HG03097 (cell line): ENCODE measurements around the gene RBBP8NL.

Experiments
- ATAC-seq: cut with Tn5 transposase; IDR thresholded peaks from one replicate; pipeline ENCODE4 v1.9.1; 2021; ENCODE audit not compliant: unreplicated experiment, low FRiP score

The RBBP8NL gene

DNA sequence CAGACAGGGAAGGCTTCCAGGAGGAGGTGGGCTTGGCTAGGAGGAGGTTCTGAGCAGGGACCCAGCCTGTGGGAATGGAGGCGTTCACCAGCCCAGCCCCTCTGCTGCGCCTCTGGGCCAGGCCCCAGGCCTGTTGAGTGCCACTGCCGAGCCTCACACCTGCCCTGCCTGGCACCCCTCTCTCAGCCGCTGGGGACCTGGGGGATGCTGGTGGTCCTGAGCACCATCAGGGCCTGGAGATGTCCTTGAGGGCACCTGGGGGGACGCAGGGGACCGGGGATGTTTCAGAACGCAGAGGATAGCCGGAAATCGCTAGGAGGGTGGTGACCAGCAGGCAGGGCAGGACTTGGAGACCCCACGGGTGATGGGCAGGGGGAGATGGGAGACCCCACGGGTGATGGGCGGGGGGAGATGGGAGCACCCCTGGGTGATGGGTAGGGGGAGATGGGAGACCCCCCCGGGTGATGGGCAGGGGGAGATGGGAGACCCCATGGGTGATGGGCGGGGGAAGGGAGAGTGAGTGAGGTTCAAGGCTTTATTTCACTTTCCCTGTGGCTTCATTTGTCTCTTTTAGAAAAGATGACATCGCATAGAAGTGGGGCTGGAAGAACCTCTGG, 35.7 kb upstream of the RBBP8NL start:
- ATAC-seq, result no peak

DNA sequence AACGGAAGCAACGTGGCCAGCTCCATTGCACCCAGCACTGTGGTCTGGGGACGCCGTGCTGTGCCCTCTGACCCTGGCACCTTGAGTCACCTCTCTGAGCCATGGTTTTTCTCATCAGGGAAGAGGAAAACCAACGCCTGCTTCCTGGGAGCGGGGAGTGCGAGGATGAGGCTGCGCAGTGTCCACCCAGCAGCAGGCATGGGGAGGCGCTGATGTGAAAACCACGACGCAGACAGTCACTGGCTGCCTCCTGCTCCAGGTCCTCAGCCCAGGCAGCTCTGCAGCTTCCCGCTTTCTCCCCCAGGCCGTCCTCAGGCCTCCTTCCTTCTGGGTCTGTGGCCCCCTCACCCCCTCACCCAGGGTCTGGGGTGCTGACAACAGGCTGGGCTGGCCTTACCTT, 34.5 kb upstream of the RBBP8NL start:
- no peak for ATAC-seq

DNA sequence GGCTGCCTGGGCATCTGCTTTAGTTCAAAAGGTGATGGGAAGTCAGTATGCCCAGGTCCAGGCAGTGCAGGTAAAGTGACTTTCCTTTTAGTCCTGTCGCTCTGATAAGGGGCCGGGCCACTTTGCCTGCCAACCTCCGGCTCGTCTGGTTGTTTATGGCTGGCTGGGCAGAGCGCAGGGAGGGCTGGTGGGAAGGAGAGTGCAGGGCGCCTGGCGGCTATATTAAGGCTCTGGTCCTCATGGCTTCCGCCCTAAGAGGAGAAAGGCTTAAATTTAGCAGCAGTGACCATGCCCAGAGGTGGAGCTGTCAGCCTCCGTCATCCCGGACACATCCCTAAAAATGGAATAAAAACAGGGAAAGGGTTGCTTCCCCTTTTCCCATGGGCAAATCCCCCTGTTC, 33.8 kb upstream of the RBBP8NL start:
- ATAC-seq, result no peak

DNA sequence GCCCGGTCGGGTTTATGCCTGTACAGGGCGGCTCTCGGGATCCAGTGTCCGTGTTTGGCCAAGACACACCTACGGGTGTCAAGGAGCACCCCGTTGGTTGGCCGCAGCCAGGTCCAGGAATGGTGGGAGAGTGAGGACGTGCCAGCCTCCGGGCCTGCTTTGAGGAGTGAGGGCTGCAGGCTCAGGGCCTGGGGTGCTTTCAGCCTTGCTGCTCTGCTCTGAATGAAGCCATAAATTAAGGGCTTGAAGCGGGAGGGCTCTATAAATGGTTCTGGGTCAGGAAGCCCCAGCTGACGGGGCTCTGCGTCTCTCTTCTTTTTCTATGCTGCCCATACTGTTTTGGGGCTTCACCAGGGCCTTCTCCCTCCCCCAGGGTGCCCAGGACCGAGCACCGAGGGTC, 33.3 kb upstream of the RBBP8NL start:
- no peak for ATAC-seq

DNA sequence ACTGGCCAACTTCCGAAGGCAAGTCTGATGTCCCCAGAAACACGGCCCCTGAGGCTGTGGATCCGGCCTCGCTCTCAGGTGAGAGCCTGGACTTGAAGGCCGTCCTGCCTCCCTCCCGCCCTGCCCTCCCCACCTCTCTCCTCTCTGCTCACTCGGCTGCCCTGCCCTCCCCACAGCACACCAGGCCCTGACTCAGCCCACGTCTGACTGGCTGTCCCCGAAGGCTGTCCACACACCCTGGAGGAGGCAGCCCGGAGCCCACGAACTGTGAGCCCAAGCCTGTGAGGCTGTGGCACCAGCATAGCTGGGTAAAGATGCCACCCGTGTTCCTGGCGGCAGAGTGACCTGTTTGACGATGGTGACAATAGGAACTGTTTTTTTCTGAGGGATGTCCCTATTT, 32.1 kb upstream of the RBBP8NL start:
- no peak for ATAC-seq

DNA sequence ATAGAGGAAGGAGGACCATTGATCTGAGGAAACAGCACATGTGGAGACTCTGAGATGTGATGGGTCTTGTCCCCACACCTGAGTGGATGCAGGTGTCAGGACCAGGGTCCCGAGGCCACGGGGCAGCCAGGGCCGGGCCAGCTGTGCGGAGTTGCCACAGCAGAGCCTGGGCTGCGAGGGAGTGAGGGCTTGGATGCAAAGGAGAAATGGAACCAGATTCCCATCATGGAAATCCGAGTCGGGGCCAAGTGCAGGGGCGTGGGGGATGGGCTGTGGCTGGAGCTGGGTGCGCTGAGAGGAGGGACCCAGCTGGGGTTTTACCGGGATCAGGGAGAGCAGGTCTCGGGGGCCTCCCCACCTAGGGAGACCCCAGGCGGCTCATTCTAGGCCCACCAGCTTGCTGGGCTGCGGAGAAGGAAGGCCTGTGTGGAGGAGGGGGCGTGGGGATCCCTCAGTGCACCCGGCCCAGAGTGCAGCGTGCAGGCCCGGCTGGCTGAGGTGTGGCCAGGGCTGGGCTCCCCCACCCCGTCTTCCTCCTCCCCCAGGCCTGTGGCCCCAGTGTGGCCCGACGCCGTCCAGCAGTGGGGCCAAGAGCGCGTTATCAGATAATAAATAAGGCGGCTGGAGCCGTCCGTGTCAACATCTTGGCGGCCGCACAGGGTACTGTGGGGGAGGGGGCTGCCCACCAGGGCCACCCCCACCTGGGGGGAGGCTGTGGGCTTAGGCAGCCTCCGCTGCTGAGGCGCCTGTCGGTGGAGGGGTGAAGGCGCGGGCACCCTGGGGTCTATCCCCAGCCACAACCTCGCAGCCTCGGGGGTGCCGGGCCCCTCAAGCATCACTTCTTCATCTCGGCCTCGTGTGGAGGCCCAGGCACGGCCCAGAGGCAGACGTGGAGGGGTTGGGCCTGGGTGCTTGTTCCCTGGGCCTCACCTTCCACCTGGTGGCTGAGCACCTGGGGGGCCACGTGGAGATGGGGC, 31.2 kb upstream of the RBBP8NL start:
- no peak for ATAC-seq

DNA sequence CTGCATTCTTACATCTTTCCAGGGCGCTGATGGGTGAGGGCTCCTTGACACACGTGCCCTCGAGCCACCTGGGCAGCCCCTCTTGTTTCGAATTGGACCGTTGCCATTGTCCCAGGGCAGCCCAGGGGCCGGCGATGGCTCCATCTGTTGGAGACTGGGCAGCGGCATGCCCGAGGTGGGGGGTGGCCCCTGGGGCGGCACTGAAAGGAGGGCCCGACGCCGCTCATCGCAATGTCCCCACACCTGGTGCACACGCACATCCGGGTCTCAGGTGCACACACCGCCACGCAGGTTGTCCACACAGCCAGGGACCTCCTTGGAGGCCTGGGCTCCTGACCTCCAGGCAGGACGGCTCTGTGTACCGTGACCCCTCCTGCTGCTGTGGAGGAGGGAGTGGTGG, 30.5 kb upstream of the RBBP8NL start:
- no peak for ATAC-seq

DNA sequence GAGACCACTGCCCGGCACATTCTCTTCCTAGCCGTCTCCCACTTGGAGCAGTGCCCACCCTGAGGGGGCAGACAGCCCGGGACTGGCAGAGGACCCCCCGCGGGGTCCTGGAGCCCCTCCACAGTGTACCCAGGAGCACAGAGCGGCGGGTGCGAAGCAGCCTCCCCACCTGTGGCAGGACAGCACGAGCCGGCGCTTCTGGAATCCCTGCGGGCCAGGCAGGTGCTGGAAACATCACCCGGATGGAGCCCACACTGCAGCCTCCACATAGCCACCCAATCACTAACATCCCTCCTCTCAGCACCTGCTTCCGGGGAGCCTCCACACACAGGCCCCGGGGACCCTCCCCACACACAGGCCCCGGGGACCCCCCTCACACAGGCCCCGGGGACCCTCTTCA, 29.8 kb upstream of the RBBP8NL start:
- no peak for ATAC-seq

DNA sequence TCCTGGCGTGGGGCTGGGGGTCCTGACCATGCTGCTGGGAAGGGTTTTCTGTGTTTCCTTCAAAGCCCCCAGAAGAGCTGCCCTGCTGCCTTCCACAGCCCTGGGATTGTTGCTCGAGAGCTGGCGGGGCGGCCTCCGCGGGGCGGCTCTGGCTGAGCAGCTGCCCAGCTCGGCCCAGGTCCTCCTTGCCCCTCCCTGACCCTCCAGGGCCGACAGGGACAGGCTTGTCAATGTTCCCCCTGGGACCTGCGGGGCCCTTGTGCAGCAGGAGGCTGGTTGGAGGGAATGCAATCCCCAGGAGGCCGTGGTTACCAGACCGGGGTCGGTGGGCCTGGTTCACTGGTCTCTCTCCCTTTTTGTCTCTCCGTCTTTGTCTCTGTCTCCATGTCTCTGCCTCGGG, 28.6 kb upstream of the RBBP8NL start:
- no peak for ATAC-seq

DNA sequence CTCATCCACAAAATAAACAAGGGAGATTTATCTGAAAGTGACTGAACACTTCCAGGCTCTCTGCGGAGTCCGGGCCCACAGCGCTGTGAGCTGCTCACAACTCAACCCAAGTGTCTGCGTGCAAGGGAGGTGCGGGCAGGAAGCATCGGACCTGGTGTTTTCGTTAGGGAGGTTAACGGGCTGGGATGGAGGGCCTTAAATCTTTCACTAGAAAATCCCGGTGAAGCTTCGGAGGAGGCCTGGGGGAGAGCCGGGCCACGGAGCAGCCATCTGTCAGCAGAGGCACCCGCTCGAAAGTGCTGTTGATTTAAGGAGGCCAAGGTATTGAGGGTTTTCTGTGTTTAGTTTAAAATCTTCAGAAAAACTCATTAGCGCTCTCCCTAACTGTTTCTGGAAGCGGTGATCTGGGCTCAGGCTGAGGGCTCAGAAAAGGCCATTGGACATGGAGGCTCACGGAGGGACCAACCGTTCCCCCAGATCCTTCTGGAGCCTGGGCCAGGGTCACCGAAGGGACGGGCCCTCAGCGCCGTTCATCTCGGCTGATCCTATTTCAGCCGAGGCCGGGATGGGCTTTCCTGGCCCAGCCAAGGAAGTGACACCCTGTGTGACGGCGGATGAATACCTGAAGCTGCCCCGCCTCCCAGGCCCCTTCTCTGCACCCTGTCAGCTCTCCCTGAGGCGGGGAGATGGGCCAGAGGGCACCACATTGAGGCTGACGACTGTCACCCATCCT, 27.7 kb upstream of the RBBP8NL start:
- ATAC-seq, result no peak

DNA sequence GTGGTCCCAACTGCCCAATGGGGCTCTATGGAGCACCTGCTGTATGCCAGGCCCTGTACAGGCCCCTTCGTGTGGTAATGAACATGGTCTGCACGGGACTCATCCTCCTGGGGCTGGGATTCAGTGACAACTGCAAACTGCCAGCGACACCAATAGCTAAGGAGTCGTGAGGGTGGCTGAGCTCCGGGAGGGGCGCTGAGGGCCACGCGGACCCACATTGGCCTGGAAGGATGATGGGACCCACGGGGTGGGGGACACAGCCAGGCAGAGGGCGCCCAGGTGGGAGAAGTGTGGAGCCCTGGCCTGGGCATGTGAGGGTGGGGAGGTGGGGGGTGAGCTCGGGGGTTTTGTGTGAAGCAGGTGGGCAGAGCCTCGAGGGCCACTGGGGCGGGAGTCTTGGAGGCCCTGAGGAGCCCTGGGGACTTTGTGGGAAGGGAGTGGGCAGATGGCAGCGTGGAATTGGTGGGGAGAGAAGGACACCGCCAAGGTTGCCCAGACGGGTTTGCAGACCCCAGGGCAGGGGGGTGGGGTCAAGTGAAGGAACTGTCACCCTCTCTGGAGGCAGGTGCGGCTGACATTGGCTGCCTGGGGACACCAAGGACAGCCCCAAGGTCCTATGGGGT, 26.0 kb upstream of the RBBP8NL start:
- ATAC-seq, result no peak

DNA sequence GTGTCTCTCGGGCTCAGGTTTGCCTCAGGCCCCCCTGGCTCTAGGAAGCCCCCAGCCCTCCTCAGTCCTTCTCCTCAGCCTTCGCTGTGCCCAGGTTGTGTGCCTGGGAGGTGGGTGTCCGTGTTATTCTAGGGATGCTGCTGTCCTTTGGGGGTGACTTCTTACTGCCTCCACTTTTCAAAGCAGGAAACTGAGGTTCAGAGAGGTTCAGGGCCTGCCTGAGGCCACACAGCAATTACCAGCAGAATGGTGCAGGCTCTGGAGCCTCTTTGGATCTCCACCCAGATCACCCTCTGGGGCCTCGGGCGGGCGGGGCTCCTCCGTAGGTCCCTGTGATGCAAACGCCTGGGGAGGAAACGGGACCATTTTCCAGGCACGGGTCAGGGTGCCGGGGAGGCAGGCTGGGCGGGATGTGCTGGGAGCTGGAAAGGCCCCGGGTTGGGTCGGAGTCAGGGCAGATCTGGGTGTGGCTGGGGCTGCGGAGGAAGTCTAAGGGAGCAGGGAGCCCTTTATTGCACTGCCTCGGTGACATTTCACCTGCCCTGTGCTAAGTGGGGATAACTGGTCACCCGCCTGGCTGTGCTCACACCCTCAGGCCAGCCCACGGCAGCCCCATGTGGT, 25.2 kb upstream of the RBBP8NL start:
- no peak for ATAC-seq

DNA sequence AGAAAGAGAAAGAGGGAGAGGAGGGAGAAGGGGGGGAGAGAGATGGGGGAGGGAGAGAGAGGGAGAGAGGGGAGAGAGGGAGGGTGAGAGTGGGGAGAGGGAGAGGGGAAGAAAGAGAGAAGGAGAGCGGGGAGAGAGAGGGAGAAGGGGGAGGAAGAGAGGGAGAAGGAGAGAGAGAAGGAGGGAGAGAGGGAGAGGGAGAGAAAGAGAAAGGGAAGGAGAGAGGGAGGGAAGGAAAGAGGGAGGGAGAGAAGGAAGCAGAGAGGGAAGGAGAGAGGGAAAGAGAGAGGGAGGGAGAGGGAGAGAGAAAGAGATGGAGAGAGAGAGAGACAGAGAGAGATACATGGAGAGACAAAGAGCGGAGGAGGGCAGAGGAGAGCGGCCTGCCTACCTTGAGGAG, 24.6 kb upstream of the RBBP8NL start:
- no peak for ATAC-seq

DNA sequence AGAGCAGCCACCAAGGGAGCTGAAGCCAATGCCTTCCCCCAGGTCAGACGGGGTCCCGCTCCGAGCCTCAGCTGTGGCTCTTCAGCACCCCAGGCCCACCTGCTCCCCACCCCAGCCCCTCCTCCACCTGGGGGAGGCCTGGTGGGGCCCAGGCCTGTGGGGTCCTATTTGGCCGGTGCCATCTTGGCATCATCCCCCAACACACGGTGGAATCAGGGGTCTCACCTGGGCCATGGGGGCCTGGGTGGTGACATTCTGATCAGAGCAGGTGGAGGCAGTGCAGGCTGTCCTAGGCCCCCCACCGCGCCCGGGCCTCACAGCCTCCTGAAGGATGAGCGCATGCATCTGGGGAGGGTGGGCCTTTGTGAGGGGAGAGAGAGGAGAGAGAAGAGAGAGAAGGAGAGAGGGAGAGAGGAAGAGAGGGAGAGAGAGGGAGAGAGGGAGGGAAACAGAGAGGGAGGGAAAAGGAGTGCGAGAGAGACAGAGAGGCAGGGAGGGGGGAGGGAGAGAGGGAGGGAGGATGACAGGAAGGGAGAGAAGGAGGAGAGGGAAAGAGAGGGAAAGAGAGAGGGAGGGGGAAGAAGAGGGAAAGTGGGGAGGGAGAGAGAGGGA, 23.9 kb upstream of the RBBP8NL start:
- no peak for ATAC-seq

DNA sequence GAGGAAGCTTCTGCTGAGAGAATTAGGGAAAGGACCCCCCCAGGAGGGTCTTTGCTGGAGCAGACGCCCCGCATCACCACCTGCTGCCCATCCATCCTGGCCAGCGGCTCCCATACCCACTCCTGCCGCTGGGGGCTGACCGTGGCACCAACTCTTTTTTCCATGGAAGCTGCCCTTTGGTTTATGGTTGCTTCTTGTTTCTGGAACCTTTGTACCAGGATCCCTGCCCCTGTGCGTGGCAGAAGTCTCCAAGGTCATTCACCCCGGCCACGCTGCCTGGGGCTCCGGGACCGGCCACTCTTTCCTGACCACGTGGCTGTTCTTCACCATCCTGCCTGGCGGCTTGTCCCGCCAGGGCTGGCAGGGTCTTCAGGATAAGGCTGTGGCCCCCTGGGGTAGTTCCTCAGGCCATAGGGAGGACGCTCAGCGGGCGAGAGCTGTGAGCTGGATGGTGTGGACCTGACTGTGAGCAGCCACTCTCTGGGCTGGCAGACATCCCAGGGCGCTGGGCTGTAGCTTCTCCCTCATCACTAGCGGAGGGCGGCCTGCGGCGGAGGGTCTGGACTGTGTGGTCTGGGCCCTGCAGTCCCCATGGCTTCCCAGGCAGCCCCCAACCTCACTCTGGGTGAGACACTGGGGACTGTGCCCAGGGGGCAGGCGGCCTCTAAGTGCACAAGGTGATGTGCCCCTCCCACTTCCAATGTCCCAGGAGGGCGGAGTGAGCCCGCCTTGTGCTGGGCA, 22.8 kb upstream of the RBBP8NL start:
- no peak for ATAC-seq

DNA sequence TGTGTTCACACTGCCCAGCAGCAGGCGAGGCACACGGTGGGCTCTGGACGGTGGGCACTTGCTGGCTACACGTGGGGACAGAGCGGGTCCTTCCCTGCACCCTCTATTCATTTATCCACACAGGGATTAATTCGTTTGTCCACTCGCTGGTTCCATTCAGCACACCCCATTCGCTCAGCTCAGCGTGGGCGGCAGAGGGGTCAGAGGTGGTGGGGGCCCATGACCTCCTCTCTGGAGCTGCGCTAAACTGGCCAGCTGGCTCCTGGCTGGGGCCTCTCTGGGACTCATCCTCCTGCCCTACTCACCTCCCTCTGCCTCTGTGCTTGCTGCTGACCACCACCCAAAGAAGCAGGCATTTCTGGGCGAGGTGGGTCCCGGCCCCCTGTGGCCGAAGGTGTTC, 21.4 kb upstream of the RBBP8NL start:
- ATAC-seq, result no peak

DNA sequence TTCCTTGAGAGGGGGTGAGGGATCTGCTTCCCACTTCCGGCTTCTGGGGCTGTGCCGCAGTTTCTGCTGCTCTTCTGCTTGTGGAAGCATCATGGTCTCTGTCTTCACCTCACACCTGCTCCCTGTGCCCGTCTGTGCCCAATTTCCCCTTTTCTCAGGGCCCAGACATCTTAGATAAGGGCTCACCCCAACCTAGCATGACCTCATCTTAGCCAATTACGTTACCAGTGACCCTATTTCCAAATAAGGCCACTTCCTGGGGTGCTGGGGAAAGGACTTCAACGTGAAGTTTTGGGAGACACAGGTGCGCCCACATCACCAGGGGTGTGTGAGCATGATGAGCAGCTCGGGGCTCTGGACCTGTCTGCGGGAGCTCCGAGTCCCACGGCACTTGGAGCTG, 20.7 kb upstream of the RBBP8NL start:
- no peak for ATAC-seq

DNA sequence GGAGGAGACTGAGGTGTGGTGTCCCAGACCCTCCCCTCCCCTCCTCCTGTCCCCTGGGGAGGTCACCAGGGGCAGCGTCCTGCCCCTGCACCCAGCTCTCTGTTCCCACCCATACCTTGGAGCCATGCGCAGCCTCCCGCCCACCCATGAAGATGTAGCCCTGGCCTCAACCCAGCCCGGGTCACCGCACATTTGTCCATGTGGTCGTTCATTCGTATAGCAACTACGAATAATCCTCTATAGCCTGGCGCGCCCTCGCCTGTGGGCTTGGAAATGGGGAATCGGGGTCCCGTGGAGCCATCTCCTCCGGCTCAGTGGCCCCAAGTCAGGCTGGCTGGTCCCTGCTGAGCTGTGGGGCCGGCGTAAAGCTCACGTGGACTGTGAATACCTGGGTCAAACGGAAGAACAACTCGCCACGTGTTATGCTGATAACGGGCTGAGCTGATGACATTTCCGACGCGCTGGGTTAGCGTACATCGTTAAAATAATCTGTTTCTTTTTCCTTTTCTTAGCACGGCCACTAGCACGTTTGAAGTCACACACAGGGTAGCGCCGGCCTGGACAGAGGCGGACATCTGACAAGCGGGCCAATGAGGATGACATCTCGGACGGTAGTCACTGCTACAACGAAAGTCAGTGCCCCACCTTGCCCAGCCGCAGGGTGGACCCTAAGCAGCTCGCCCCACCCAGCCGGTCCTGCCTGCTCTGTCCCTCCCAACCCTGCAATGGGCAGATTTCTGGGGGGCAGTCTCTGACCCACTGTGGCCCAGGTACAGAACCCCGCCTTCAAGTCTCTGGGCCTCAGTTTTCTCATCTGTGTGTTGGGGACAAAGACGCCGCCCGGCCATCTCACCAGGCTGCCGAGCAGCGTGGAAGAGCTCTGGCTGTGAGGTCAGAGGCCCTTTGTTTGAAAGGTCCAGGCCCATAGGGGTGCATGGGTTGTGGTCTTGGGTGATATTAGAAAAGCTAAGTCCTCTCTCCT, 19.8 kb upstream of the RBBP8NL start:
- ATAC-seq, result no peak
